Amygdala (tissue), 56 donors: ENCODE results near the gene RNF168.
"Not testable (repeated sequence)": the region's sequence is repeated elsewhere in the genome, so short reads cannot be mapped to it uniquely, and the experiment has no call there.

ENCODE experiments used
- DNase-seq, 56 donors: peaks; one replicate each; lab custom pipeline; 2025; lab: John Stamatoyannopoulos, UW

Gene RNF168

GRCh38 chr3:196503196-196504076 is at the start of gene RNF168:
RNF168 (minus strand) TSS chr3:196503768; CDS start chr3:196503173, 595 bp downstream.
- DNase-seq, result peak; percentile 51 to 96 (median 88)

- DNase-seq, result no peak
Measured at GRCh38 chr3:196552253-196552652, 48.7 kb upstream of the RNF168 start.

GRCh38 chr3:196550172-196550571 is 46.6 kb upstream of the RNF168 start:
- DNase-seq, result not testable (repeated sequence)

- not testable (repeated sequence) for DNase-seq
Measured at GRCh38 chr3:196549312-196549711, 45.7 kb upstream of the RNF168 start.

- DNase-seq, result no peak
Measured at GRCh38 chr3:196547067-196547466, 43.5 kb upstream of the RNF168 start.

- DNase-seq, result no peak
Measured at GRCh38 chr3:196546537-196546936, 43.0 kb upstream of the RNF168 start.

- no peak for DNase-seq
Measured at GRCh38 chr3:196544491-196544992, 41.0 kb upstream of the RNF168 start.

GRCh38 chr3:196541684-196542445 is 38.3 kb upstream of the RNF168 start:
- no peak for DNase-seq

GRCh38 chr3:196537319-196537984 is 33.9 kb upstream of the RNF168 start:
- peak in 10 of 56 donors; percentile 1 to 65 (median 6) for DNase-seq

- DNase-seq, result no peak
Measured at GRCh38 chr3:196533260-196533681, 29.7 kb upstream of the RNF168 start.

GRCh38 chr3:196531418-196531817 is 27.9 kb upstream of the RNF168 start:
- no peak for DNase-seq

- peak in 45 of 56 donors; percentile 3 to 83 (median 35) for DNase-seq
Measured at GRCh38 chr3:196528639-196529233, 25.2 kb upstream of the RNF168 start.

- no peak for DNase-seq
Measured at GRCh38 chr3:196525141-196525540, 21.6 kb upstream of the RNF168 start.

- DNase-seq, result no peak
Measured at GRCh38 chr3:196524527-196524926, 21.0 kb upstream of the RNF168 start.

GRCh38 chr3:196523841-196524240 is 20.3 kb upstream of the RNF168 start:
- no peak for DNase-seq

GRCh38 chr3:196521291-196521690 is 17.7 kb upstream of the RNF168 start:
- not testable (repeated sequence) for DNase-seq

- DNase-seq, result no peak
Measured at GRCh38 chr3:196519718-196520082, 16.1 kb upstream of the RNF168 start.

- DNase-seq, result peak in 7 of 56 donors; percentile 5 to 43 (median 11)
Measured at GRCh38 chr3:196518966-196519717, 15.6 kb upstream of the RNF168 start.

- DNase-seq, result no peak
Measured at GRCh38 chr3:196517919-196518318, 14.4 kb upstream of the RNF168 start.
